Testis (tissue), 2 donors: ENCODE measurements around the gene TMC3.

Source experiments
- CTCF ChIP-seq, 3 experiments: fragments of 450-650 bp in 2 of 3; fragments of 200-600 bp in 1 of 3; sonication (generic) in 1 of 3; IDR thresholded peaks; one replicate each; pipeline ENCODE4 v1.5.1; 2016 to 2019; ENCODE audit warnings: antibody characterized with exemption in 3 of 3, mild to moderate bottlenecking in 2 of 3, moderate library complexity in 1 of 3
- POLR2A ChIP-seq: fragments of 450-650 bp; IDR thresholded peaks from one replicate; pipeline ENCODE4 v1.6.1; 2017; ENCODE audit warnings: antibody characterized with exemption, mild to moderate bottlenecking, moderate library complexity

DNA sequence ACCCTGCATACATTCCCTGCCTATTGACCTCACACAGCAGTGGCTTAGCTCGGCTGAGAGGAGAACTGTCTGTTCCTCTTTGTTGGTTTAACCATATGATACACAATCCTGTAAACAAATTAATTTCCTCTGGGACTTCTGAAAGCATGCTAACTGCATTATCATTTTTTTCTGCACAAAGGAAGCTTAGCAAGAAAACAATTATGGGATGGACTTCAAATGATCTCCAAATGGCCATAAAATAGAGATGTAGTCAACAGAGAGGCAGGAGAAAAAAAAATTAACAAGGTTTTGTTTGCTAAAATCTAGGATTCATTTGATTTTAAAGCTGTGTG lies 14.4 kb upstream of the TMC3 start:
- no peak for TF ChIP-seq POLR2A
- TF ChIP-seq CTCF (IDR thresholded peaks at IDR 0.05), result no peak
